Measurements from ENCODE around the gene BCAS4. TPM values are rescaled to one million over a fixed set of nuclear protein-coding genes. Genes with fewer than 3 reads are reported as not detected.
A peak's percentile ranks its signal among the peaks of the same experiment; 100 is the strongest.
"Not testable (repeated sequence)": the region's sequence is repeated elsewhere in the genome, so short reads cannot be mapped to it uniquely, and the experiment has no call there.

Gene BCAS4
- total RNA-seq, 2 experiments from 2014 or later: 37.6 to 44.8 TPM

DNA sequence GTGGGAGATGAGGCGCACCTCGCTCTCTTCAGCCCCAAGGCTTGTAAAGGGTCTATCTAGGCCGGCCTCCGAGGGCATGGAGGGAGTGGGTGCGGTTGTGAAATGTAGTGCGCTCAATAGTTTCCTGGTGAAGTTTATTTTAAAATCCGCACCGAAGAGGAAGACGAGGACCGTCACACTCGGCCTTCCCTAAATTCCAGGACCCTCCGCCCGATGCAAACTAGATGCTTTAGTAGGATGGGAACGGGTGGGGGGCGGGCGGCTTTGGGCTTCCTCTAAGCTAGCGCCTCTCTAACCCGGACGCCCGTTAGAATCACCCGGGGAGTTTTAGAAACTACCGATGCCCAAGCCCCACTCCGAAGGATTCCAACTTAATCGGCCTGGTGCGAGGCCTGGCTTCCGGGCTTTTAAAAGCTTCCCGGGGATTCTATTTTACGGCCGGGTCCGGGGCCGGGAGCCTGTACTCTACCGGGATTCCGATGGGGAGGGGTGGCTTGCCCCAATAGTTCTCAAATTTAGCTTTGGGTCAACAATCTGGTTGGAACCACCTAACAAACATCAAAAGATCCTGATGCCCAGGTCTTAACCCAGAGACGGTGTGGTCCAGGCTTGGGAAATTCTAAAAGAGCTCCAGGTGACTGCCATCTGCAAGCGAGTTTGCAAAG lies 548 bp upstream of the BCAS4 start:
- H3K36me3 Mint-ChIP-seq: peaks cover 8% of the 10 kb centered on the region
- ATAC-seq (peak; percentile 22), DNase-seq (peak; percentile 44)
- peak overlapping the region; percentile 75 for H3K27ac Mint-ChIP-seq
- H3K4me1 Mint-ChIP-seq: peaks cover 36% of the 10 kb centered on the region
- no peaks in the 10 kb centered on the region for H3K9me3 Mint-ChIP-seq (ENCODE audit: low read depth)
- peak overlapping the region; percentile 73 for H3K4me3 Mint-ChIP-seq
- CTCF ChIA-PET: interaction anchor here (0.5 to 7.3 kb wide), 75 partner anchors 8 to 532 kb away, joined by 3 to 350 read pairs (median 5); partner anchors contain the start of genes ADNP, DPM1 and MOCS3
- no peaks in the 10 kb centered on the region for H3K27me3 Mint-ChIP-seq

DNA sequence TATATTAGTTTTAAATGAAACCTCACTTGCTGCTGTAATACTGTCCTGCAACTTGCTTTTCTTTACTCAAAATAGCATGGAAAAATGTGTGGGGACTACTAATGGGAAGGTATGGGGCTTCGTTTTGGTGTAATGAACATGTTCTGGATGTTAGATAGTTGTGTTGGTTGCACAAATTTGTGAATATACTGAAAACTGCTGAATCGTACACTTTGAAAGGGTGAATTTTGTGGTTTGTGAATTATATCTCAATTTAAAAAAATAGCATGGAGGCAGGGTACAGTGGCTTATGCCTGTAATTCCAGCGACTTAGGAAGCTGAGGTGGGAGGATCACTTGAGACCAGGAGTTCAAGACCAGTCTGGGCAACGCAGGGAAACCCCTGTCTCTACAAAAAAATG lies 2.3 kb downstream of the BCAS4 start:
- Mint-ChIP-seq H3K9me3 (ENCODE audit: low read depth) (no peaks in the 10 kb centered on the region), H3K4me3 (no peak overlapping the region), H3K36me3 (peaks cover 8% of the 10 kb centered on the region), H3K27me3 (no peaks in the 10 kb centered on the region), H3K27ac (no peak overlapping the region), H3K4me1 (peaks cover 39% of the 10 kb centered on the region)
- DNase-seq (no peak), ATAC-seq (no peak)
- CTCF ChIA-PET: interaction anchor here (1.0 to 1.3 kb wide), 2 partner anchors 132 to 161 kb away, joined by 3 to 5 read pairs; partner anchors contain the start of genes DPM1 and MOCS3

DNA sequence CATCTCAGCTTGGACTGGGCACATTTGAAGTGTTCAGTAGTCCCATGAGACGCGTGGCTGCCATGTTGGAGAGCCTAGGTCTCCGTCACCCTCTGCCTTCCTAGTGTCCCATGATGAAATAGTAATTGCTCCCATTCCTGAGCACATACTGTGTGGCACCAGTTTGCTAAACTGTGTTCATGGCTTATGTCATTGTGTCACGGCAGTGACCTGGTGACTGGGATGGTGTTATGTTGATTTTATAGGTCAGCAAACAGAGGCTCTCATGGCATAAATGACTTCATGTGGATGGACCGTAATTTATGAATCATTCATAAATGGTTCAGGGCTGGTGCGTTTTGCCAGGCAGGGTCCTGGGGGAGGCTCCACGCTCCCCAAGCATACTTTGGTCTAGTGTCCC lies 3.8 kb downstream of the BCAS4 start:
- no peak overlapping the region for H3K4me3 Mint-ChIP-seq
- no peaks in the 10 kb centered on the region for H3K9me3 Mint-ChIP-seq (ENCODE audit: low read depth)
- no peaks in the 10 kb centered on the region for H3K27me3 Mint-ChIP-seq
- H3K4me1 Mint-ChIP-seq: peaks cover 40% of the 10 kb centered on the region
- DNase-seq: no peak
- peaks cover 8% of the 10 kb centered on the region for H3K36me3 Mint-ChIP-seq
- CTCF ChIA-PET: interaction anchor here (1.4 kb wide), 1 partner anchor 130 kb away, joined by 3 read pairs; no protein-coding TSS in a partner anchor
- no peak for ATAC-seq
- peak overlapping the region; percentile 9 for H3K27ac Mint-ChIP-seq

DNA sequence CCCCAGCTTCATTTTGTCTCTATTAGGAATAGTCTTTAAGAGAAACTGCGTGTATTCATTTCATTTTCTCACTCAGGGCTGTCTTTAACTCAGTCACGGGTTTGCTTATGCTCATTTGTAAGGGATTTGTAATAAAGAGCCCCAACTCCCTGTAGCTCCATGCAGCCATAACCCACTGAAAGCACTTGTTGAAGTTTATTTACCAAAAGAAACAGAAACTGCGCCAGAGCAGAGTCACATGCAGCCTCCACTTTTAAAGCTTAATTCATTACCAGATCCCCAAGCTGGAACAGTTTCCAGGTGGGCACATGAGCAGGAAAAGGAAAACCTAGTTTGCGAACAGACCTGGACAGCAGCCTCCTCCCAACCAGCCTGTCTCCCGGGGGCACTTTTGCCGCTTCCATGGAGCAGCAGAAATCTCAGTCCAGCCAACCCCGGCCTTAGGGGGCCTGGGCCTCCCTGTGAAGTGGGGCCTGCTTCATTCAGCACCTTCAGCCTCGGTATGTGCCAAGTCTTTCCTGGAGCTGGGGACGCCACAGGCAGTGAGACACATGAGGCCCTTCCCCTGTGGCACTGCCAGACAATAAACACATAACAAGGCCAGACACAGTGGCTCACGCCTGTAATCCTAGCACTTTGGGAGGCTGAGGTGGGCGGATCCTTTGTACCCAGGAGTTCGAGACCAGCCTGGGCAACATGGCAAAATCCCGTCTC lies 4.5 kb downstream of the BCAS4 start:
- H3K9me3 Mint-ChIP-seq (ENCODE audit: low read depth): no peaks in the 10 kb centered on the region
- no peaks in the 10 kb centered on the region for H3K27me3 Mint-ChIP-seq
- H3K4me3 Mint-ChIP-seq: no peak overlapping the region
- H3K4me1 Mint-ChIP-seq: peaks cover 38% of the 10 kb centered on the region
- ATAC-seq (no peak), DNase-seq (no peak)
- peaks cover 8% of the 10 kb centered on the region for H3K36me3 Mint-ChIP-seq
- CTCF ChIA-PET: interaction anchor here (1.0 to 1.4 kb wide), 3 partner anchors 9 to 130 kb away, joined by 3 to 4 read pairs (median 3); no protein-coding TSS in a partner anchor
- peak overlapping the region; percentile 30 for H3K27ac Mint-ChIP-seq

DNA sequence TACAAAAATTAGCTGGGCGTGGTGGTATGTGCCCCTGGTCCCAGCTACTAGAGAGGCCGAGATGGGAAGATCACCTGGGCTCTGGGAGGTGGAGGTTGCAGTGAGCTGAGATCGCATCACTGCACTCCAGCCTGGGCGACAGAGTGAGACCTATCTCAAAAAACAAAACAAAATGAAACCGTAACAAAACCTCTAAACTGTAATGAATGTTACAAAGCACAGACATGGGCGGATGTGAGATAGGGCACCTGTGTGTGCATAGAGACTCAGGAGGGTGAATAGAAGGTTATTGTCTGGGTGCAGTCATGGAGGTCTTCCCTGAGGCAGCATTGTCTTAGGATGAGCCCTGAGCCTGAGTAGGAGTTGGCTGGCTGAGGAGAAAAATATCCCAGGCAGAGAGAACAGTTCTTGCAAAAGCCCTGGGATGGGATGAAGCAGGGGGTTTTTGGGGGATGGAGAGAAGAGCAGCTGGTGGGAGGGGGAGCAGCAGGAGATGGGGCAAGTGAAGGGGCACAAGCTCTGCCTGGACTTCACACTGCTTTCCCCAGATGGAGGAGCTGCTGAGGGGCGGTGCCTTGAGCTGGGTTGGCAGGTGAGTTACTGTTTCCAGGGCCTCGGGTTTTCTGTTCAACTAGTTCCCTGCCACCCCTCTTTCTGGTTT lies 5.2 kb downstream of the BCAS4 start:
- H3K27me3 Mint-ChIP-seq: no peaks in the 10 kb centered on the region
- no peak overlapping the region for H3K4me3 Mint-ChIP-seq
- DNase-seq (no peak), ATAC-seq (no peak)
- no peaks in the 10 kb centered on the region for H3K9me3 Mint-ChIP-seq (ENCODE audit: low read depth)
- peaks cover 45% of the 10 kb centered on the region for H3K4me1 Mint-ChIP-seq
- CTCF ChIA-PET: interaction anchor here (1.0 to 1.4 kb wide), 3 partner anchors 9 to 129 kb away, joined by 3 to 4 read pairs (median 3); no protein-coding TSS in a partner anchor
- peak overlapping the region; percentile 30 for H3K27ac Mint-ChIP-seq
- H3K36me3 Mint-ChIP-seq: peaks cover 8% of the 10 kb centered on the region

DNA sequence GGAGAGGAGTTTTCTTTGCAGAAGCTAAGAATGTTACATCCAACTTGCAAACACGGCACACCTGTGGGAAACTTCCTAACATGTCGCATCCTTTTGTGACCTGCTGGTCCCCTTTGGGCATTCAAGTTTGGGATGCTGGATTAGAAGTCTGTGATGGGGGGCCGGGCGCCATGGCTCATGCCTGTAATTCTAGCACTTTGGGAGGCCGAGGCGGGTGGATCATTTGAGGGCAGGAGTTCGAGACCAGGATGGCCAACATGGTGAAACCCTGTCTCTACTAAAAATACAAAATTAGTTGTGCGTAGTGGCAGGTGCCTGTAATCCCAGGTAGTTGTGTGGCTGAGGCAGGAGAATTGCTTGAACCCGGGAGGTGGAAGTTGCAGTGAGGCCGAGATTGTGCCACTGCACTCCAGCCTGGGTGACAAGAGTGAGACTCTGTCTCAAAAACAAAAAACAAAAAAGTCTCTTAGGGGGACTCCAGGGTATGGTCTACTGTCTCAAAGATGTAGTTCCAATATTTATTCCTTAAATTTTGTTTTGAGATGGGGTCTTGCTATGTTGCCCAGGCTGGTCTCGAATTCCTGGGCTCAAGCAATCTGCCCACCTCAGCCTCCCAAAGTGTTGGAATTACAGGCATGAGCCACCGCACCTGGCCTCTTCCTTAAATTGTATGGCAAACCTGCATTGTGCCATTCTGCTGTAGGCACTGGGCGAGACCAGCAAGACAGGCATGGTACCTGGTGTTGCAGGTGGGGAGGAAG lies 6.3 kb downstream of the BCAS4 start:
- H3K27ac Mint-ChIP-seq; ATAC-seq; H3K9me3 Mint-ChIP-seq (ENCODE audit: low read depth); CTCF ChIA-PET; H3K27me3 Mint-ChIP-seq; DNase-seq; H3K4me3 Mint-ChIP-seq; H3K36me3 Mint-ChIP-seq: not testable (repeated sequence)
- H3K4me1 Mint-ChIP-seq: peaks cover 50% of the 10 kb centered on the region

DNA sequence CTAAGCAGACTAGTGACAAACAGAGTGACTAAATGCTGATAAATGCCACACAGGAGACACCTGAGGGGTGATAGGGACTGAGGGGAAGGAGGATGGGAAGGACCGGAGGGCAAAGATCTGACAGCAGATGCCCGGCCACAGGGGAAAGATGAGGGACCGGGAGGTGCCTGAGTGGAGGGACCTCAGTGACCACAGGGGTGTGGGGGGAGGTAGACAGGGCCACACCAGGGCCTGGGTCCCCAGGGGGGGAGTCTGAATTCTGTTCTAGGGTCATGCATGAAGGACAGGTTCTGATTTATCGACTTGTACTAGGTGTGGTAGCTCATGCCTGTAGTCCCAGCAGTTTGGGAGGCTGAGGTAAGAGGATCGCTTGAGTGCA lies 6.9 kb downstream of the BCAS4 start:
- CTCF ChIA-PET: no interaction called here
- Mint-ChIP-seq H3K4me1 (peaks cover 52% of the 10 kb centered on the region), H3K36me3 (peaks cover 8% of the 10 kb centered on the region), H3K9me3 (ENCODE audit: low read depth) (no peaks in the 10 kb centered on the region), H3K27ac (peak overlapping the region; percentile 62), H3K4me3 (no peak overlapping the region), H3K27me3 (no peaks in the 10 kb centered on the region)
- no peak for DNase-seq
- ATAC-seq: no peak

DNA sequence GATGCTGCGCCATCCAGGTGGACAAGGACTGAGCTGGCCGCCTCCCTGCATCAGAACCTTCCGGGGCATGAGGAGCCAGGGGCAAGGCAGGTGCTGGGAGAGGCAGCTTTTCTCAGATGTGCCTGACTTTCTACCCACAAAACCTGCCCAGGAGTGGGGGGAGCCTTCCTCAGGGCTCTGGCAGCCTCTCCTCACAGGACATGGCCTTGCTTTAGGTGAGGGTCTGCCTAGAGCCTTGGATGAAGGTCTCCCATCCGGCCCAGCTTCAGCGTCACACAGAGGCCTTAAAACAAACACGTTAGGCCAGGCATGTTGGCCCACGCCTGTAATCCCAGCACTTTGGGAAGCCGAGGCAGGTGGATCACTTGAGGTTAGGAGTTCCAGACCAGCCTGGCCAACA lies 7.4 kb downstream of the BCAS4 start:
- ATAC-seq (no peak), DNase-seq (no peak)
- Mint-ChIP-seq H3K36me3 (peaks cover 4% of the 10 kb centered on the region), H3K4me3 (no peak overlapping the region), H3K4me1 (peaks cover 47% of the 10 kb centered on the region), H3K9me3 (ENCODE audit: low read depth) (no peaks in the 10 kb centered on the region), H3K27ac (no peak overlapping the region), H3K27me3 (no peaks in the 10 kb centered on the region)
- CTCF ChIA-PET: interaction anchor here (1.1 to 2.6 kb wide), 2 partner anchors 8 to 12 kb away, joined by 4 to 31 read pairs; partner anchors contain the start of gene BCAS4

DNA sequence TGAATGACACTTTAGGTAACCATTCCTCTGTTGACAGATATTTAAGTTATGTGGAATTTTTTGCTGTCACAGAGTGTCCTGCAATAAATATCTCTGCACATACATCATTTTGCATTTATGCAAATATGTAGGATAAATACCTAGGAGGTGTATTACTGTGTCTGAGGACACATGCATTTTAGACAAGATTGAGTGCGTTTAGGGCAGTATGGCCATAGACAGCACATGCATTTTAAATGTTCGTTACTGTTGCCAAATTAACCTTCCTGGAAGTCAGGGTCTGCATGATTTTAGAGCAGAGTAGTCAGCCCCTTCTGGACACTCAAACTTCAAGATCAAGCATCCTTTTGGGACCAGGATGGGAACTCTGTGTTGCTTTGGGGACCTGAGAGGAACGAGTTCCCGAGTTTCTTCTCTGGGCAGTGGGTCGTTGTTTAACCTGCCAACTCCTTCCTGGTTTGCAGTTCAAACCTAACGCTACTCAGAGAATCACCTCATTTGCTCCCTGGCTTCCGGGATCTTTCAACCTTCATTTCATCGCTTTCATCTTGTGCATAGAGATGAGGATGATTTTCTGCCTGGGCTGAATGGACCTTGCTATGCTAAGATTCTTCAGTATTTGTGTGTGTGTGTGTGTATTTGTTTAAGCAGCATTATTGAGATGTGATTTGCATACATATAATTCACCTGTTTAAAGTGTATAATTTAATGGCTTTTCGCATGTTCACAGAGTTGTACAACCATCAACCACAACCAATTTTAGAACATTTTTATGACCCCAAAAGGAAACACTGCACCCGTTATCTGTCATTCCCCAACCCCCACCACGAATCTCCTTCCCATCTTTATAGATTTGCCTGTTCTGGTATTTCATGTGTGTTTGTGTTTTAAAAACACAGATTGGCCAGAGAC lies 9.8 kb downstream of the BCAS4 start:
- Mint-ChIP-seq H3K4me3 (peak overlapping the region; percentile 65), H3K27me3 (no peaks in the 10 kb centered on the region), H3K9me3 (ENCODE audit: low read depth) (no peaks in the 10 kb centered on the region), H3K36me3 (peaks cover 14% of the 10 kb centered on the region), H3K4me1 (peaks cover 50% of the 10 kb centered on the region), H3K27ac (peak overlapping the region; percentile 97)
- CTCF ChIA-PET: interaction anchor here (0.6 to 3.1 kb wide), 6 partner anchors 11 to 183 kb away, joined by 3 to 31 read pairs (median 6); partner anchors contain the start of gene BCAS4
- ATAC-seq (peak; percentile 90), DNase-seq (peak; percentile 69)

DNA sequence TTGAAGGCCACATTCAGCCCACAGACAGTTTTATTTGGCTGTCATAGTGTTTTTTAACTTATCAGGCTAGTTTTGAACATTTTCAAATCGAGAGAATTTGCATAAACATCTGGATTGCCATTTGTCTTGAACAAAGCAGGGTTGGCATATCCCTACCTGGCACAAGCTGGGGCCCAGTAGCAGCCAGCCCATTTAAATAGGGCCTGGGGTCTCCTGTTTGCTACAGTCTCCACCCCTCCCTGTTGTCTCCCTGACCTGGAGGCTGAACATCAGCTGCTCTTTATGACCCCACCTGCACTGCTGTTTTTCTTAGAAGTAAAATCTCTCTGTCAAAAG lies 10.5 kb downstream of the BCAS4 start:
- CTCF ChIA-PET: interaction anchor here (1.0 to 3.1 kb wide), 2 partner anchors 11 to 124 kb away, joined by 4 to 31 read pairs; partner anchors contain the start of gene BCAS4
- peaks cover 19% of the 10 kb centered on the region for H3K36me3 Mint-ChIP-seq
- peaks cover 52% of the 10 kb centered on the region for H3K4me1 Mint-ChIP-seq
- H3K4me3 Mint-ChIP-seq: peak overlapping the region; percentile 65
- peak overlapping the region; percentile 97 for H3K27ac Mint-ChIP-seq
- no peaks in the 10 kb centered on the region for H3K9me3 Mint-ChIP-seq (ENCODE audit: low read depth)
- ATAC-seq (peak; percentile 26), DNase-seq (no peak)
- H3K27me3 Mint-ChIP-seq: no peaks in the 10 kb centered on the region

DNA sequence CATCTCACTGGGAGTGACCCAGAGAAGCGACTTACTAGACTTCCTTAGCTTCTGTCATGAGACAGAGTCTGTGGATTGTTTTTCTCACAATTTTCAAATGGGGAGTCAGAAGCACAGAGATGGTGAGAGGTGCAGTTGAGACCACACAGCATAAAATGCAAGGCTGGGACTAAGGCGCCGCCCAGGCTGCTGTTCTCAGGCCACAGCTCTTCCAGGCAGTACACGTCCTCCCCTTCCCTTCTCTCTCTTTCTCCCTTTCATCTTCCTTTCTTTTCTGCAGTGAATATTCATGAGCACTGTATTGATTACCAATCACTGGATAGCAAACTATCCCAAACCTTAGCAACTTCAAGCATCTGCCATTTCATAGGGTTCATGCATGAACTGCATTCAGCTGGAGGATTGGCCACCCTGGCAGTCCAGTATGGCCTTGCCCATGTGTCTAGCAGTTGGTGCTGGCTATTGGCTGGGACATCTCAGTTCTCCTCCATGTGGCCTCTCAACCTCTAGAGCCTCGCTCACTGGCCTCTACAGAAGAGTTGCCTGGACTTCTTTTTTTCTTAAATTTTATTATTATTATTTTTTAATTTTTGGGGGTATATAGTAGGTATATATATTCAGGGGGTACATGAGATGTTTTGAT lies 11.4 kb downstream of the BCAS4 start:
- CTCF ChIA-PET: interaction anchor here (1.0 to 3.1 kb wide), 2 partner anchors 12 to 123 kb away, joined by 4 to 31 read pairs; partner anchors contain the start of gene BCAS4
- ATAC-seq (no peak), DNase-seq (no peak)
- no peak overlapping the region for H3K4me3 Mint-ChIP-seq
- no peaks in the 10 kb centered on the region for H3K9me3 Mint-ChIP-seq (ENCODE audit: low read depth)
- peak overlapping the region; percentile 97 for H3K27ac Mint-ChIP-seq
- H3K36me3 Mint-ChIP-seq: peaks cover 19% of the 10 kb centered on the region
- H3K27me3 Mint-ChIP-seq: no peaks in the 10 kb centered on the region
- peaks cover 56% of the 10 kb centered on the region for H3K4me1 Mint-ChIP-seq
